Stimulated activated CD8-positive, alpha-beta memory T cell treated with anti-CD3 and anti-CD28 coated beads, Interleukin-7, amount 100 ng/mL, for 1 hour (primary cell): ENCODE measurements around the gene RAB6B.

ENCODE experiments used
- DNase-seq, 2 donors: peaks; one replicate each; pipeline ENCODE4 v3.0.0-alpha.2; 2020; ENCODE audit warnings: low read depth in 2 of 2

Gene RAB6B

GRCh38 chr3:133836497-133837158 is 59.1 kb downstream of the RAB6B start:
- no peak for DNase-seq

GRCh38 chr3:133835961-133836360 is 59.7 kb downstream of the RAB6B start:
- no peak for DNase-seq

GRCh38 chr3:133835418-133835743 is 60.3 kb downstream of the RAB6B start:
- no peak for DNase-seq

- DNase-seq, result no peak
Measured at GRCh38 chr3:133834621-133835417, 60.9 kb downstream of the RAB6B start.

- DNase-seq, result no peak
Measured at GRCh38 chr3:133833880-133834620, 61.6 kb downstream of the RAB6B start.

GRCh38 chr3:133833267-133833666 is 62.4 kb downstream of the RAB6B start:
- DNase-seq, result no peak

- no peak for DNase-seq
Measured at GRCh38 chr3:133832802-133833144, 62.9 kb downstream of the RAB6B start.

GRCh38 chr3:133831966-133832801 is 63.5 kb downstream of the RAB6B start:
- DNase-seq, result no peak

- no peak for DNase-seq
Measured at GRCh38 chr3:133830071-133830470, 65.6 kb downstream of the RAB6B start.

GRCh38 chr3:133829310-133829707 is 66.4 kb downstream of the RAB6B start:
- no peak for DNase-seq

- no peak for DNase-seq
Measured at GRCh38 chr3:133828576-133829309, 66.9 kb downstream of the RAB6B start.

- no peak for DNase-seq
Measured at GRCh38 chr3:133827684-133828083, 68.0 kb downstream of the RAB6B start.

- DNase-seq, result no peak
Measured at GRCh38 chr3:133827136-133827535, 68.5 kb downstream of the RAB6B start.

GRCh38 chr3:133825969-133826727 is 69.5 kb downstream of the RAB6B start:
- DNase-seq, result no peak

GRCh38 chr3:133824961-133825485 is 70.7 kb downstream of the RAB6B start:
- DNase-seq, result no peak

- DNase-seq, result no peak
Measured at GRCh38 chr3:133821767-133822638, 73.7 kb downstream of the RAB6B start.

- no peak for DNase-seq
Measured at GRCh38 chr3:133820889-133821675, 74.6 kb downstream of the RAB6B start.

GRCh38 chr3:133820129-133820528 is 75.6 kb downstream of the RAB6B start:
- DNase-seq, result no peak
